Esophagus muscularis mucosa (tissue), 4 donors: ENCODE measurements around the gene ENPP3. TPM values are rescaled to one million over a fixed set of nuclear protein-coding genes. Genes with fewer than 3 reads are reported as not detected.
"Not testable (repeated sequence)": the region's sequence is repeated elsewhere in the genome, so short reads cannot be mapped to it uniquely, and the experiment has no call there.

Source experiments
- DNase-seq: peaks from one replicate; pipeline ENCODE4 v3.0.0-alpha.2; 2017; ENCODE audit errors: extremely low spot score
- H3K27ac ChIP-seq, 4 donors: fragments of 200-600 bp; sonication (generic); replicated peaks in 1 of 4; 1 replicate in 3 of 4; 2 replicates in 1 of 4; pipeline ENCODE4 v1.5.1; 2016 to 2019; ENCODE audit warnings: mild to moderate bottlenecking in 1 of 4
- H3K27me3 ChIP-seq, 4 donors: fragments of 200-600 bp; sonication (generic); one replicate each; pipeline versions ENCODE4 v1.5.1 to v1.6.0; 2016 to 2019
- H3K36me3 ChIP-seq, 4 donors: fragments of 200-600 bp; sonication (generic); one replicate each; pipeline ENCODE4 v1.5.1; 2016 to 2019
- H3K4me1 ChIP-seq, 4 donors: fragments of 200-600 bp; sonication (generic); one replicate each; pipeline ENCODE4 v1.5.1; 2016 to 2019
- H3K4me3 ChIP-seq, 4 donors: fragments of 200-600 bp; sonication (generic); 1 replicate in 2 of 4; 2 replicates in 2 of 4; pipeline ENCODE4 v1.5.1; 2016 to 2019; ENCODE audit warnings: mild to moderate bottlenecking in 4 of 4, moderate library complexity in 1 of 4
- H3K9me3 ChIP-seq, 4 donors: fragments of 200-600 bp; sonication (generic); 1 replicate in 3 of 4; 2 replicates in 1 of 4; pipeline ENCODE4 v1.5.1; 2016 to 2019
- CTCF ChIP-seq, 3 experiments: fragments of 200-600 bp in 2 of 3; fragments of 450-650 bp in 1 of 3; sonication (generic) in 2 of 3; IDR thresholded peaks; one replicate each; pipeline ENCODE4 v1.5.1; 2017 to 2019; ENCODE audit warnings: antibody characterized with exemption in 3 of 3, mild to moderate bottlenecking in 2 of 3, moderate library complexity in 1 of 3
- EP300 ChIP-seq: sonication (generic); formaldehyde crosslinking; IDR thresholded peaks from one replicate; pipeline ENCODE4 v1.6.1; 2017; ENCODE audit warnings: antibody characterized with exemption
- POLR2A ChIP-seq: fragments of 450-650 bp; IDR thresholded peaks from one replicate; pipeline ENCODE4 v1.6.1; 2017; ENCODE audit warnings: antibody characterized with exemption, moderate library complexity, mild to moderate bottlenecking, low read depth
- POLR2AphosphoS5 ChIP-seq, 2 donors: sonication (generic); formaldehyde crosslinking; IDR thresholded peaks; one replicate each; pipeline ENCODE4 v1.6.1; 2017; ENCODE audit warnings: antibody characterized with exemption in 2 of 2
- WGBS: methylation state at CpG from one replicate; pipeline ENCODE4 v1.1.5; 2018; 5-methylcytosine and 5-hydroxymethylcytosine counted together
- intact Hi-C: fragments of 100-400 bp; cut with DNase I; formaldehyde crosslinking; loops from one replicate; pipeline ENCODE4 v1.15.1; 2023
- total RNA-seq, 4 donors: library from RNA; depleted of rRNA; stranded (reverse); fragments of >200 nt; gene quantifications; one replicate each; pipeline versions ENCODE4 v1.1.0 to v1.2.1, GENCODE V29; 2016

Gene ENPP3
- total RNA-seq, 4 donors from 2014 or later = 0.42 to 0.78 (median 0.59) TPM

GRCh38 chr6:131747821-131748353, 110.8 kb downstream of the ENPP3 start:
- WGBS = 74% methylated on average over 7 of the region's 7 CpGs
- intact Hi-C loops = no loop called here
- Histone ChIP-seq H3K27me3 (no peaks in the 10 kb centered on the region), H3K4me1 (peaks cover 0 to 3% (median 0%) of the 10 kb centered on the region in 4 donors), H3K36me3 (no peaks in the 10 kb centered on the region), H3K9me3 (no peaks in the 10 kb centered on the region), H3K27ac (no peak overlapping the region), H3K4me3 (no peak overlapping the region)
- TF ChIP-seq POLR2AphosphoS5 (IDR thresholded peaks at IDR 0.05) = no peak
- no peak for TF ChIP-seq EP300
- TF ChIP-seq CTCF (IDR thresholded peaks at IDR 0.05) = no peak
- no peak for TF ChIP-seq POLR2A
- no peak for DNase-seq

- no peak for TF ChIP-seq EP300
- TF ChIP-seq CTCF (IDR thresholded peaks at IDR 0.05) = no peak
- TF ChIP-seq POLR2AphosphoS5 (IDR thresholded peaks at IDR 0.05) = no peak
- TF ChIP-seq POLR2A = no peak
- Histone ChIP-seq H3K9me3 (no peaks in the 10 kb centered on the region), H3K4me3 (no peak overlapping the region), H3K36me3 (no peaks in the 10 kb centered on the region), H3K27me3 (no peaks in the 10 kb centered on the region), H3K27ac (no peak overlapping the region), H3K4me1 (peaks cover 0 to 3% (median 0%) of the 10 kb centered on the region in 4 donors)
- DNase-seq = no peak
- intact Hi-C loops = no loop called here
- 94% methylated on average over 7 of the region's 7 CpGs for WGBS
Observed at GRCh38 chr6:131749023-131749422, 111.9 kb downstream of the ENPP3 start.

GRCh38 chr6:131751012-131751715, 114.1 kb downstream of the ENPP3 start:
- H3K36me3 ChIP-seq, H3K27me3 ChIP-seq, H3K4me3 ChIP-seq, H3K27ac ChIP-seq, intact Hi-C loops, H3K4me1 ChIP-seq, DNase-seq, H3K9me3 ChIP-seq: not testable (repeated sequence)
- WGBS = 88% methylated on average over 10 of the region's 10 CpGs

GRCh38 chr6:131754088-131754487, 117.0 kb downstream of the ENPP3 start:
- Histone ChIP-seq H3K4me3 (no peak overlapping the region), H3K27me3 (no peaks in the 10 kb centered on the region), H3K27ac (no peak overlapping the region), H3K9me3 (no peaks in the 10 kb centered on the region), H3K36me3 (no peaks in the 10 kb centered on the region), H3K4me1 (no peaks in the 10 kb centered on the region)
- no peak for TF ChIP-seq CTCF (IDR thresholded peaks at IDR 0.05)
- DNase-seq = no peak
- intact Hi-C loops = no loop called here
- WGBS = 58% methylated on average over 1 of the region's 1 CpG

GRCh38 chr6:131754715-131755567, 117.8 kb downstream of the ENPP3 start:
- no peaks in the 10 kb centered on the region for H3K36me3 ChIP-seq
- H3K27ac ChIP-seq = no peak overlapping the region
- H3K4me1 ChIP-seq = no peaks in the 10 kb centered on the region
- H3K4me3 ChIP-seq = no peak overlapping the region
- no peaks in the 10 kb centered on the region for H3K27me3 ChIP-seq
- H3K9me3 ChIP-seq = no peaks in the 10 kb centered on the region
- no peak for DNase-seq
- 61% methylated on average over 9 of the region's 9 CpGs for WGBS
- TF ChIP-seq CTCF (IDR thresholded peaks at IDR 0.05) (no peak), POLR2A (no peak), POLR2AphosphoS5 (IDR thresholded peaks at IDR 0.05) (no peak)
- intact Hi-C loops = no loop called here
